ENCODE measurements around the gene LAMTOR5.

- no peak for TF ChIP-seq CTCF (IDR thresholded peaks at IDR 0.05)
- no peak for TF ChIP-seq POLR2A (IDR thresholded peaks at IDR 0.05)
- no peak for TF ChIP-seq POLR2AphosphoS5 (IDR thresholded peaks at IDR 0.05)
These were observed 36.7 kb downstream of the LAMTOR5 start for GRCh38 chr1:110370827-110371226.
